ENCODE results near the gene TCF12.

DNA sequence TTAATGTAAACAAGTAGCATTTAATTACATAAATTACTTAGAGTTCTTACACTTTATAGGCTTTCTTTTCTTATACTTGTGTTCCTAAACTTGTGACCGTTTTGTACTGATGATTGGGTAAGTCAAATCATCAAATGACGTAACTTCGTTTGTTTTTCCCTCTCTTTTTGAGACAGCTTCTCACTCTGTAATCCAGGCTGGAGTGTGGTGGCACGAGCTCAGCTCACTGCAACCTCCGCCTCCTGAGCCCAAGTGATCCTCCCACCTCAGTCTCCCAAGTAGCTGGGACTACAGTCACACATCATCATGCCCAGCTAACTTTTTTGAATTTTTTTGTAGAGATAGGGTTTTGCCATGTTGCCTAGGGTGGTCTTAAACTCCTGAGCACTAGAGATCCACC is 226.0 kb downstream of the TCF12 start:
- TF ChIP-seq CTCF (IDR thresholded peaks at IDR 0.05): no peak
- no peak for TF ChIP-seq POLR2A (IDR thresholded peaks at IDR 0.05)
- TF ChIP-seq POLR2AphosphoS5 (IDR thresholded peaks at IDR 0.05; ENCODE audit: insufficient read depth in 1 of 2, low read depth in 1 of 2): no peak
